ENCODE measurements around the gene TSHZ3. TPM values are rescaled to one million over a fixed set of nuclear protein-coding genes. Genes with fewer than 3 reads are reported as not detected.

The TSHZ3 gene
- total RNA-seq, 1 experiment from 2014 or later, result 0.05 TPM

GRCh38 chr19:31342926-31343325 is 6.3 kb downstream of the TSHZ3 start:
- H3K79me2 ChIP-seq (ENCODE audit: insufficient read depth, low read length), result no peaks in the 10 kb centered on the region
- BruUV-seq (replicated peaks), result no TSS peak
- no peak for TF ChIP-seq JUND (IDR thresholded peaks at IDR 0.05)

GRCh38 chr19:31340042-31341025 is 8.9 kb downstream of the TSHZ3 start:
- Histone ChIP-seq H3K4me1 (ENCODE audit: control insufficient read depth in 1 of 2, insufficient read depth in 2 of 2, low read length in 2 of 2) (no peaks in the 10 kb centered on the region), H3K27me3 (ENCODE audit: insufficient read depth, low read length) (no peaks in the 10 kb centered on the region), H3K27ac (ENCODE audit: low read depth, low read length) (no peak overlapping the region), H3K9ac (ENCODE audit: low read length) (no peak overlapping the region), H4K20me1 (ENCODE audit: insufficient read depth) (no peaks in the 10 kb centered on the region), H2AFZ (ENCODE audit: low read depth, low read length, poor library complexity, severe bottlenecking) (no peak overlapping the region), H3K9me3 (ENCODE audit: control insufficient read depth in 1 of 2, insufficient read depth in 1 of 2, low read depth in 1 of 2, low read length in 2 of 2) (peaks cover 3 to 22% of the 10 kb centered on the region in 2 experiments; a peak in 2 of 4 replicates), H3K9me2 (ENCODE audit: insufficient read depth) (no peaks in the 10 kb centered on the region), H3K36me3 (ENCODE audit: control insufficient read depth in 1 of 2, insufficient read depth in 2 of 2, low read length in 2 of 2) (no peaks in the 10 kb centered on the region), H3K4me3 (replicated peaks in 1 of 2; ENCODE audit: low read depth in 1 of 2, low read length in 2 of 2) (no peak overlapping the region), H3K4me2 (ENCODE audit: low read length) (no peak overlapping the region), H3K79me2 (ENCODE audit: insufficient read depth, low read length) (no peaks in the 10 kb centered on the region)
- ChIA-PET CTCF (no interaction called here), RAD21 (ENCODE audit: low non-redundant PET in 1 of 2, low total read pairs in 2 of 2, uncharacterized antibody in 2 of 2, unreplicated experiment in 2 of 2) (no interaction called here), POLR2A (no interaction called here)
- intact Hi-C loops (cut with micrococcal nuclease), result no loop called here
- no TSS peak for BruUV-seq (replicated peaks)
- TF ChIP-seq ELF1 (IDR thresholded peaks at IDR 0.05; ENCODE audit: borderline replicate concordance, low read depth) (no peak), EZH2phosphoT487 (IDR thresholded peaks at IDR 0.05; ENCODE audit: borderline replicate concordance) (no peak), POLR2A (IDR thresholded peaks at IDR 0.05; ENCODE audit: borderline replicate concordance, extremely low read depth, insufficient read depth, insufficient read length) (no peak), EZH2 (IDR thresholded peaks at IDR 0.05) (no peak)
- ATAC-seq (no peak), DNase-seq (ENCODE audit: low read depth, low spot score) (no peak)

More at GRCh38 chr19:31342926-31343325, 6.3 kb downstream of the TSHZ3 start:
- no peak overlapping the region for H3K9ac ChIP-seq (ENCODE audit: low read length)
- H3K4me2 ChIP-seq (ENCODE audit: low read length), result no peak overlapping the region
- H3K9me2 ChIP-seq (ENCODE audit: insufficient read depth), result no peaks in the 10 kb centered on the region
- H3K27ac ChIP-seq (ENCODE audit: low read depth, low read length), result no peak overlapping the region
- no peaks in the 10 kb centered on the region for H3K36me3 ChIP-seq (ENCODE audit: control insufficient read depth in 1 of 2, insufficient read depth in 2 of 2, low read length in 2 of 2)
- RAD21 ChIA-PET (ENCODE audit: low non-redundant PET in 1 of 2, low total read pairs in 2 of 2, uncharacterized antibody in 2 of 2, unreplicated experiment in 2 of 2), result no interaction called here
- no peaks in the 10 kb centered on the region for H3K27me3 ChIP-seq (ENCODE audit: insufficient read depth, low read length)
- H3K4me1 ChIP-seq (ENCODE audit: control insufficient read depth in 1 of 2, insufficient read depth in 2 of 2, low read length in 2 of 2), result no peaks in the 10 kb centered on the region
- peaks cover 6 to 25% of the 10 kb centered on the region in 2 experiments; a peak in 2 of 4 replicates for H3K9me3 ChIP-seq (ENCODE audit: control insufficient read depth in 1 of 2, insufficient read depth in 1 of 2, low read depth in 1 of 2, low read length in 2 of 2)
- POLR2A ChIA-PET, result no interaction called here
- no peak overlapping the region for H2AFZ ChIP-seq (ENCODE audit: low read depth, low read length, poor library complexity, severe bottlenecking)
- intact Hi-C loops (cut with micrococcal nuclease), result no loop called here
- H4K20me1 ChIP-seq (ENCODE audit: insufficient read depth), result no peaks in the 10 kb centered on the region
- DNase-seq (ENCODE audit: low read depth, low spot score), result no peak
- no peak for ATAC-seq
- CTCF ChIA-PET, result no interaction called here
- H3K4me3 ChIP-seq (replicated peaks in 1 of 2; ENCODE audit: low read depth in 1 of 2, low read length in 2 of 2), result no peak overlapping the region

Data from HCT116 (cell line).